ENCODE measurements around the gene DDIT4. TPM values are rescaled to one million over a fixed set of nuclear protein-coding genes. Genes with fewer than 3 reads are reported as not detected.

DDIT4 gene
- total and polyA plus RNA-seq, 9 of the 15 experiments (the other 6 are each of a cell fraction or from before 2014, with no cell fraction given), result 8.2 to 675 (median 159) TPM

DNA sequence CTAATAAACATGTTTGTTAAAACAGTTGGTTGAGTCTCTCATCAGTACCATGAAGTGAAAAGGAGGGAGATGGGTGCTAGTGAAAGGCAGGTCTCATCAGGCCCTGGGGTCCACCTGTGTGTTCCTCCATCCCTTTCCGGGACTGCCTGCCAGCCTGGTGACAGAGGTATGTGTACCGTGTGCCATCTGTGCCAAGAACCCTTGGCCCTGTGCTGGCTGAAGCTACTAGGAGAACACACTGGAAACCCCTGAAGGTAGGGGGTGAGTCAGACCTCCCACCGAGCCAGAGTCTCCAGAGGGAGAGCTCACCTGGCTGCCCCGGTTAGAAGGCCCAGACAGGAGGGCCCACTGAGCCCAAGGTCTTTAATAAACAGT lies 2.3 kb downstream of the DDIT4 start (continued):
- TF ChIP-seq, protein P1, sequence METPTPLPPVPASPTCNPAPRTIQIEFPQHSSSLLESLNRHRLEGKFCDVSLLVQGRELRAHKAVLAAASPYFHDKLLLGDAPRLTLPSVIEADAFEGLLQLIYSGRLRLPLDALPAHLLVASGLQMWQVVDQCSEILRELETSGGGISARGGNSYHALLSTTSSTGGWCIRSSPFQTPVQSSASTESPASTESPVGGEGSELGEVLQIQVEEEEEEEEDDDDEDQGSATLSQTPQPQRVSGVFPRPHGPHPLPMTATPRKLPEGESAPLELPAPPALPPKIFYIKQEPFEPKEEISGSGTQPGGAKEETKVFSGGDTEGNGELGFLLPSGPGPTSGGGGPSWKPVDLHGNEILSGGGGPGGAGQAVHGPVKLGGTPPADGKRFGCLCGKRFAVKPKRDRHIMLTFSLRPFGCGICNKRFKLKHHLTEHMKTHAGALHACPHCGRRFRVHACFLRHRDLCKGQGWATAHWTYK (CRISPR knock-in tag; IDR thresholded peaks at IDR 0.05), result peak; percentile 29; the same call in 1 of the 2 replicates
- TF ChIP-seq KDM5B (IDR thresholded peaks at IDR 0.05; ENCODE audit: insufficient replicate concordance, low read depth, low read length), result peak; percentile 45
- TF ChIP-seq GTF2E2 (tag; IDR thresholded peaks at IDR 0.05), result peak; percentile 88
- TF ChIP-seq POLR2G (IDR thresholded peaks at IDR 0.05; ENCODE audit: low read depth, low read length), result peak; percentile 69
- peak; percentile 17 for TF ChIP-seq RBM22 (IDR thresholded peaks at IDR 0.05; ENCODE audit: low read depth, low read length, poor library complexity, severe bottlenecking)
- TF ChIP-seq, protein P2, sequence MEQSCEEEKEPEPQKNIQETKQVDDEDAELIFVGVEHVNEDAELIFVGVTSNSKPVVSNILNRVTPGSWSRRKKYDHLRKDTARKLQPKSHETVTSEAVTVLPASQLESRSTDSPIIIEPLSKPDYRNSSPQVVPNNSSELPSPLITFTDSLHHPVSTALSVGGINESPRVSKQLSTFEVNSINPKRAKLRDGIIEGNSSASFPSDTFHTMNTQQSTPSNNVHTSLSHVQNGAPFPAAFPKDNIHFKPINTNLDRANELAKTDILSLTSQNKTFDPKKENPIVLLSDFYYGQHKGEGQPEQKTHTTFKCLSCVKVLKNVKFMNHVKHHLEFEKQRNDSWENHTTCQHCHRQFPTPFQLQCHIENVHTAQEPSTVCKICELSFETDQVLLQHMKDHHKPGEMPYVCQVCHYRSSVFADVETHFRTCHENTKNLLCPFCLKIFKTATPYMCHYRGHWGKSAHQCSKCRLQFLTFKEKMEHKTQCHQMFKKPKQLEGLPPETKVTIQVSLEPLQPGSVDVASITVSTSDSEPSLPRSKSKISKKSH (CRISPR knock-in tag; IDR thresholded peaks at IDR 0.05), result no peak
- 0 out of 2 replicates have a peak, but pooled peaks have one; percentile 19 for TF ChIP-seq ATF6 (CRISPR knock-in tag; IDR thresholded peaks at IDR 0.05)
- peak; percentile 50 to 84; a peak in 3 of 4 replicates for TF ChIP-seq SRF (CRISPR knock-in tag; IDR thresholded peaks at IDR 0.05)
- TF ChIP-seq POLR2AphosphoS5 (IDR thresholded peaks at IDR 0.05; ENCODE audit: control insufficient read depth, insufficient read depth, low read depth, low read length), result peak; percentile 12
- peak; percentile 67; the same call in 1 of the 2 replicates for TF ChIP-seq ZBTB26 (CRISPR knock-in tag; IDR thresholded peaks at IDR 0.05)
- TF ChIP-seq ID3 (CRISPR knock-in tag; IDR thresholded peaks at IDR 0.05), result no peak
- no peak for TF ChIP-seq ID3 (tag; IDR thresholded peaks at IDR 0.05)
- 0 out of 2 replicates have a peak, but pooled peaks have one; percentile 40 for TF ChIP-seq PML (IDR thresholded peaks at IDR 0.05; ENCODE audit: low read length)
- TF ChIP-seq FIP1L1 (IDR thresholded peaks at IDR 0.05; ENCODE audit: low read depth, low read length, poor library complexity, severe bottlenecking), result peak; percentile 60
- TF ChIP-seq, protein P3, sequence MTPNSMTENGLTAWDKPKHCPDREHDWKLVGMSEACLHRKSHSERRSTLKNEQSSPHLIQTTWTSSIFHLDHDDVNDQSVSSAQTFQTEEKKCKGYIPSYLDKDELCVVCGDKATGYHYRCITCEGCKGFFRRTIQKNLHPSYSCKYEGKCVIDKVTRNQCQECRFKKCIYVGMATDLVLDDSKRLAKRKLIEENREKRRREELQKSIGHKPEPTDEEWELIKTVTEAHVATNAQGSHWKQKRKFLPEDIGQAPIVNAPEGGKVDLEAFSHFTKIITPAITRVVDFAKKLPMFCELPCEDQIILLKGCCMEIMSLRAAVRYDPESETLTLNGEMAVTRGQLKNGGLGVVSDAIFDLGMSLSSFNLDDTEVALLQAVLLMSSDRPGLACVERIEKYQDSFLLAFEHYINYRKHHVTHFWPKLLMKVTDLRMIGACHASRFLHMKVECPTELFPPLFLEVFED (CRISPR knock-in tag; conservative IDR thresholded peaks at IDR 0.05), result peak; percentile 91
